ENCODE results near the gene CEACAM20. TPM values are rescaled to one million over a fixed set of nuclear protein-coding genes. Genes with fewer than 3 reads are reported as not detected.
"Not testable (repeated sequence)": the region's sequence is repeated elsewhere in the genome, so short reads cannot be mapped to it uniquely, and the experiment has no call there.

The CEACAM20 gene
- total RNA-seq, 1 experiment from 2014 or later: not detected

DNA sequence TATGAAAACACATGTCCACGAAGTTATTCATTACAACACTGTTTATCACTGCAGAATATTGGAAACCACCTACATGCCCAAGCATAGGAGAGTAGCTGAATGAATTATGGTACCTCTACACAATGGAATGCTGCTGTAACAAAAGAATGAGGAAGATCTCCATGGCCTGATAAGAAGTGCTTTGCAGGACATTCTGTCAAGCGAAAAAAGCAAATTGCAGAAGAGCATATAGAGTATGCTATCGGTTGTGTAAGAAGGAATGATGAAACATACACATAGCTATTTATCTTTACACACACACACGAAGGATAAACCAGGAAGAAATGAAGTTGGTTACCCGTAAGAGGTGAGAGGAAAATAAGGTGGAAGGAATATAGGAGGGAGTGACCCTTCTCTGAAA is 37.5 kb upstream of the CEACAM20 start:
- TF ChIP-seq CTCF (IDR thresholded peaks at IDR 0.05; ENCODE audit: unreplicated experiment): no peak
- Mint-ChIP-seq H3K36me3 (ENCODE audit: insufficient read depth, unreplicated experiment) (no peaks in the 10 kb centered on the region), H3K27ac (ENCODE audit: low read depth, unreplicated experiment) (no peak overlapping the region), H3K4me1 (ENCODE audit: insufficient read depth, unreplicated experiment) (peaks cover 6% of the 10 kb centered on the region), H3K4me3 (ENCODE audit: unreplicated experiment) (no peak overlapping the region), H3K9me3 (ENCODE audit: unreplicated experiment) (no peaks in the 10 kb centered on the region), H3K27me3 (ENCODE audit: insufficient read depth, unreplicated experiment) (peaks cover 42% of the 10 kb centered on the region)
- ChIA-PET CTCF (interaction anchor here (0.6 to 1.2 kb wide), 3 partner anchors 55 to 174 kb away, joined by 3 to 4 read pairs (median 3); no protein-coding TSS in a partner anchor), POLR2A (no interaction called here)
- intact Hi-C loops (cut with micrococcal nuclease): no loop called here
- DNase-seq (ENCODE audit: unreplicated experiment): no peak
- no TSS peak for BruUV-seq (replicated peaks)

DNA sequence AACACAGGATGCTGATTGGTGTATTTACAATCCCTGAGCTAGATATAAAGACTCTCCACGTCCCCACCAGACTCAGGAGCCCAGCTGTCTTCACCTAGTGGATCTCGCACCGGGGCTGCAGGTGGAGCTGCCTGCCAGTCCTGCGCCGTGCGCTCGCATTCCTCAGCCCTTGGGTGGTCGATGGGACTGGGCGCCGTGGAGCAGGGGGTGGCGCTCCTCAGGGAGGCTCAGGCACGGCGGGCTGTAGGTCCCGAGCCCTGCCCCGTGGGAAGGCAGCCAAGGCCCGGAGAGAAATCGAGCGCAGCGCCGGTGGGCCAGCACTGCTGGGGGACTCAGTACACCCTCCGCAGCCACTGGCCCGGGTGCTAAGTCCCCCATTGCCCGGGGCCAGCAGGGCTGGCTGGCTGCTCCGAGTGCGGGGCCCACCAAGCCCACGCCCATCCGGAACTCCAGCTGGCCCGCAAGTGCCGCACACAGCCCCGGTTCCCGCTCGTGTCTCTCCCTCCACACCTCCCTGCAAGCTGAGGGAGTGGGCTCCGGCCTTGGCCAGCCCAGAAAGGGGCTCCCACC is 33.7 kb upstream of the CEACAM20 start:
- H3K4me1 Mint-ChIP-seq (ENCODE audit: insufficient read depth, unreplicated experiment); H3K36me3 Mint-ChIP-seq (ENCODE audit: insufficient read depth, unreplicated experiment); H3K4me3 Mint-ChIP-seq (ENCODE audit: unreplicated experiment); CTCF ChIA-PET; H3K27ac Mint-ChIP-seq (ENCODE audit: low read depth, unreplicated experiment); DNase-seq (ENCODE audit: unreplicated experiment); POLR2A ChIA-PET; H3K9me3 Mint-ChIP-seq (ENCODE audit: unreplicated experiment); intact Hi-C loops (cut with micrococcal nuclease); BruUV-seq (replicated peaks): not testable (repeated sequence)
- H3K27me3 Mint-ChIP-seq (ENCODE audit: insufficient read depth, unreplicated experiment): peaks cover 50% of the 10 kb centered on the region

DNA sequence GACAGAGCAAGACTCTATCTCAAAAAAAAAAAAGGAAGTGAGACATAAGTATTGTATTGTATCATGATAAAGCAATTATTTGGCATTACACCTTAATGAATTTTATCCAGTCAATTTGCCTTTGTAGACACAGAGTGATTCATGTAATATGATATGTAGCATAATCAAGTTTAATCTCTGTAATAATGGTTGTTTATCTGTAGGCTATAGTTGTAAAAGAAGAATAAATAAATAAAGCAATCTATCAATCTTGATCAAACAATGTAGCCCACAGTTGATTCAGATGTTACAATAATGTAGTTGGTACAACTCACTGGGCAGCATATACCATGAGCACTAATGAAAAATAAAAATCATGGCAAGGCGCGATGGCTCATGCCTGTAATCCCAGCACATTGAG is 28.5 kb upstream of the CEACAM20 start:
- peaks cover 8% of the 10 kb centered on the region for H3K4me1 Mint-ChIP-seq (ENCODE audit: insufficient read depth, unreplicated experiment)
- H3K27me3 Mint-ChIP-seq (ENCODE audit: insufficient read depth, unreplicated experiment): peaks cover 18% of the 10 kb centered on the region
- no peak for TF ChIP-seq CTCF (IDR thresholded peaks at IDR 0.05; ENCODE audit: unreplicated experiment)
- POLR2A ChIA-PET: no interaction called here
- H3K9me3 Mint-ChIP-seq (ENCODE audit: unreplicated experiment): no peaks in the 10 kb centered on the region
- H3K36me3 Mint-ChIP-seq (ENCODE audit: insufficient read depth, unreplicated experiment): no peaks in the 10 kb centered on the region
- no peak overlapping the region for H3K27ac Mint-ChIP-seq (ENCODE audit: low read depth, unreplicated experiment)
- CTCF ChIA-PET: no interaction called here
- no TSS peak for BruUV-seq (replicated peaks)
- no peak overlapping the region for H3K4me3 Mint-ChIP-seq (ENCODE audit: unreplicated experiment)
- intact Hi-C loops (cut with micrococcal nuclease): no loop called here
- DNase-seq (ENCODE audit: unreplicated experiment): no peak

DNA sequence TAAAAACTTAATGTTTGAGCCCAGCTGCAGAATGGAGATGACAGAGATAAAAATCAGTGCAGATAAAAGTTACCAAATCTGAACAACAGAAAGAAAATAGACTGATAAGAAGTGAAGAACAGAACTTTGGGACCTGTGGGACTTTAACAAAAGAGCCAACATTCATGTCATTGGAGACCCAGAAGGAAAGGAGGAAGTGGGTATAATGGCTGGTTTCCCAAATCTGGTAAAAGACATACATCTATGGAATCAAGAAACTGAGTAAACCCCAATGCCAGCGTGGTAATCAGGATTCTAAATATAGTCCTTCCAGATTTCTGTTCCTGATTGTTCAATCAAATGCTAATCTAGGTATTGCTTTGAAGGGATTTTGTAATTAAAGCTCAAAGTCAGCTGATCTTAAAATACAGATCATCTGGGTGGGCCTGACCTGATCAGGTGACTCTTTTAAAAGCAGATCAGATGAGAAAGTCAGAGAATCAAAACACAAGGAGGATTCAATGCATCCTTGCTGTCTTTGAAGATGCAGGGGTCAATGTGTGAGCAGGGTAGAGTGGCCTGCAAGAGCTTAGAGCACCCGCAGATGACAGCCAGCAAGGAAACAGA is 25.3 kb upstream of the CEACAM20 start:
- H3K27ac Mint-ChIP-seq (ENCODE audit: low read depth, unreplicated experiment): no peak overlapping the region
- ChIA-PET CTCF (interaction anchor here (0.5 to 1.0 kb wide), 5 partner anchors 41 to 484 kb away, joined by 3 to 4 read pairs (median 3); partner anchors contain the start of gene CLASRP), POLR2A (interaction anchor here (0.6 kb wide), 2 partner anchors 659 to 740 kb away, joined by 3 read pairs; no protein-coding TSS in a partner anchor)
- no peaks in the 10 kb centered on the region for H3K36me3 Mint-ChIP-seq (ENCODE audit: insufficient read depth, unreplicated experiment)
- intact Hi-C loops (cut with micrococcal nuclease): no loop called here
- BruUV-seq (replicated peaks): no TSS peak
- no peak for DNase-seq (ENCODE audit: unreplicated experiment)
- peaks cover 8% of the 10 kb centered on the region for H3K4me1 Mint-ChIP-seq (ENCODE audit: insufficient read depth, unreplicated experiment)
- H3K27me3 Mint-ChIP-seq (ENCODE audit: insufficient read depth, unreplicated experiment): no peaks in the 10 kb centered on the region
- no peak overlapping the region for H3K4me3 Mint-ChIP-seq (ENCODE audit: unreplicated experiment)
- TF ChIP-seq CTCF (IDR thresholded peaks at IDR 0.05; ENCODE audit: unreplicated experiment): no peak
- H3K9me3 Mint-ChIP-seq (ENCODE audit: unreplicated experiment): no peaks in the 10 kb centered on the region

All from MCF 10A (cell line).